ENCODE measurements around the gene PPFIBP2. TPM values are rescaled to one million over a fixed set of nuclear protein-coding genes. Genes with fewer than 3 reads are reported as not detected.

The PPFIBP2 gene
- total and polyA plus RNA-seq, 12 donors: 6.4 to 40.7 (median 21.4) TPM

DNA sequence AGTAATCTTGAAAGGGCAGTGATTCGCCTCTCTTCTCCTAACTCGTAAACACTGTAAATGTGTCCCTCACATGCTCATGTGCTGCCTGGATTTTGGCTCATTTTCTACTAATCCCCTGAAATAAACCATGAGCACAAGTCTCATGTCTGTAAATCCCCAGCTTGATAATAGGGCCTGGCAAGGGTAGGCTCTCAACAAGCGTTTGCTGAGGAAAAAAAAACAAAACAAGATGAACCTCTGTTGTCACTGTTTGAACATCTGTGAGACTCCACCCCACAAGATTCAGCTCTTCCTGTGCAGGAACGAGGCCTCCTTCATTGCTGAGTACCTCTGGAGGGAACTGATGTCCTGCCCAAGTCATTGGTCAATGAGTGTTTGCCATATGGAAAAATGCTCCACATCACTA lies 164.0 kb downstream of the PPFIBP2 start:
- Histone ChIP-seq H3K36me3 (no peaks in the 10 kb centered on the region), H3K4me3 (no peak overlapping the region), H3K27me3 (peaks cover 0 to 40% (median 29%) of the 10 kb centered on the region in 7 donors), H3K4me1 (peaks cover 3 to 18% (median 11%) of the 10 kb centered on the region in 9 donors), H3K27ac (no peak overlapping the region), H3K9me3 (peaks cover 0 to 5% (median 0%) of the 10 kb centered on the region in 11 donors)
- TF ChIP-seq CTCF (IDR thresholded peaks at IDR 0.05): no peak
- WGBS, 2 donors: 49 to 66% methylated on average over 4 of the region's 4 CpGs
- no peak for ATAC-seq
- intact Hi-C loops (cut with DNase I): loop anchor here in 1 of 10 donors (10.0 kb wide), 1 partner anchor 323 kb away; no protein-coding TSS in a partner anchor
- no peak for DNase-seq

- no peak for TF ChIP-seq CTCF (IDR thresholded peaks at IDR 0.05)
- H3K27me3 ChIP-seq: peaks cover 0 to 9% (median 0%) of the 10 kb centered on the region in 7 donors
- H3K4me1 ChIP-seq: no peaks in the 10 kb centered on the region
- H3K36me3 ChIP-seq: no peaks in the 10 kb centered on the region
- DNase-seq (no peak), ATAC-seq (no peak)
- intact Hi-C loops (cut with DNase I): loop anchor here in 1 of 10 donors (10.0 kb wide), 1 partner anchor 169 kb away; the partner anchor contains the start of gene PPFIBP2
- 88% methylated on average over 2 of the region's 2 CpGs for WGBS, 2 donors
- H3K4me3 ChIP-seq: no peak overlapping the region
- no peak overlapping the region for H3K27ac ChIP-seq
- peaks cover 0 to 5% (median 0%) of the 10 kb centered on the region in 11 donors for H3K9me3 ChIP-seq
These were observed 169.8 kb downstream of the PPFIBP2 start for GRCh38 chr11:7683571-7683970.

- H3K36me3 ChIP-seq: no peaks in the 10 kb centered on the region
- H3K4me1 ChIP-seq: no peaks in the 10 kb centered on the region
- ATAC-seq (no peak), DNase-seq (no peak)
- H3K27me3 ChIP-seq: peaks cover 0 to 9% (median 0%) of the 10 kb centered on the region in 7 donors
- no peak overlapping the region for H3K4me3 ChIP-seq
- TF ChIP-seq CTCF (IDR thresholded peaks at IDR 0.05): no peak
- WGBS, 2 donors: 85 to 86% methylated on average over 4 of the region's 4 CpGs
- intact Hi-C loops (cut with DNase I): loop anchor here in 5 of 10 donors (5.0 to 10.0 kb wide), 3 partner anchors 172 to 874 kb away; partner anchors contain the start of gene PPFIBP2 (in 1 of the 5)
- H3K27ac ChIP-seq: no peak overlapping the region
- H3K9me3 ChIP-seq: no peaks in the 10 kb centered on the region
These were observed 173.0 kb downstream of the PPFIBP2 start for GRCh38 chr11:7686761-7687160.

GRCh38 chr11:7687386-7687785 lies 173.6 kb downstream of the PPFIBP2 start:
- Histone ChIP-seq H3K9me3 (no peaks in the 10 kb centered on the region), H3K4me3 (no peak overlapping the region), H3K27me3 (peaks cover 0 to 14% (median 0%) of the 10 kb centered on the region in 7 donors), H3K4me1 (no peaks in the 10 kb centered on the region), H3K36me3 (no peaks in the 10 kb centered on the region), H3K27ac (no peak overlapping the region)
- TF ChIP-seq CTCF (IDR thresholded peaks at IDR 0.05): no peak
- intact Hi-C loops (cut with DNase I): loop anchor here in 5 of 10 donors (5.0 to 10.0 kb wide), 3 partner anchors 173 to 875 kb away; partner anchors contain the start of gene PPFIBP2 (in 1 of the 5)
- DNase-seq (no peak), ATAC-seq (no peak)
- 96% methylated on average over 1 of the region's 1 CpG for WGBS, 2 donors

Data from heart right ventricle (tissue), 16 donors.